Measurements from ENCODE around the gene NAT10. TPM values are rescaled to one million over a fixed set of nuclear protein-coding genes. Genes with fewer than 3 reads are reported as not detected.

NAT10 gene
- total RNA-seq, 1 experiment from 2014 or later = 75.5 TPM

DNA sequence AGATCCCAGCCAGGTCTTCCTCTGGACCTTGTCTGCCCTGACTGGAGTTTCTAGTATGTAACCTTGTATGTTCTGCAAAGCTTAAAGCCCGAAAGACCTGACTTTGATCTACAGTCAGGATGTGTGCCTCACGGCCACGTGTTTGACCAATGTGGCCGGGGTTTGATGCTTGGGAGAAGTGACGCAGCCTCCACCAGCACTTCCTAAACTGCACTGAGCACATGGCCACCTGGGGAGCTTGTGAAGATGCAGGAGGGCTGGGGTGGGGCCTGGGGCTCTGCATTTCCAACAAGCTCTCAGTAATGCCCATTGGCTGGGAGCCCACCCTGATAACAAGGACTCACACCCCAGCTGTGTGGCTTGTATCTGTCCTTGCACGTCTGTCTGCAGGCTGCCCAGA, 53.2 kb downstream of the NAT10 start:
- CTCF ChIA-PET = interaction anchor here (1.0 to 2.1 kb wide), 3 partner anchors 9 to 334 kb away, joined by 3 to 5 read pairs (median 3); no protein-coding TSS in a partner anchor
- Mint-ChIP-seq H3K9me3 (no peaks in the 10 kb centered on the region), H3K4me1 (no peaks in the 10 kb centered on the region), H3K27ac (no peak overlapping the region), H3K4me3 (no peak overlapping the region), H3K27me3 (ENCODE audit: low read depth) (no peaks in the 10 kb centered on the region), H3K36me3 (peaks cover under 1% of the 10 kb centered on the region; the same call in 1 of the 2 replicates)
- TF ChIP-seq, protein P1, sequence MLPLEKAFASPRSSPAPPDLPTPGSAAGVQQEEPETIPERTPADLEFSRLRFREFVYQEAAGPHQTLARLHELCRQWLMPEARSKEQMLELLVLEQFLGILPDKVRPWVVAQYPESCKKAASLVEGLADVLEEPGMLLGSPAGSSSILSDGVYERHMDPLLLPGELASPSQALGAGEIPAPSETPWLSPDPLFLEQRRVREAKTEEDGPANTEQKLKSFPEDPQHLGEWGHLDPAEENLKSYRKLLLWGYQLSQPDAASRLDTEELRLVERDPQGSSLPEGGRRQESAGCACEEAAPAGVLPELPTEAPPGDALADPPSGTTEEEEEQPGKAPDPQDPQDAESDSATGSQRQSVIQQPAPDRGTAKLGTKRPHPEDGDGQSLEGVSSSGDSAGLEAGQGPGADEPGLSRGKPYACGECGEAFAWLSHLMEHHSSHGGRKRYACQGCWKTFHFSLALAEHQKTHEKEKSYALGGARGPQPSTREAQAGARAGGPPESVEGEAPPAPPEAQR (CRISPR knock-in tag; IDR thresholded peaks at IDR 0.05) = no peak
- TF ChIP-seq, protein P2, sequence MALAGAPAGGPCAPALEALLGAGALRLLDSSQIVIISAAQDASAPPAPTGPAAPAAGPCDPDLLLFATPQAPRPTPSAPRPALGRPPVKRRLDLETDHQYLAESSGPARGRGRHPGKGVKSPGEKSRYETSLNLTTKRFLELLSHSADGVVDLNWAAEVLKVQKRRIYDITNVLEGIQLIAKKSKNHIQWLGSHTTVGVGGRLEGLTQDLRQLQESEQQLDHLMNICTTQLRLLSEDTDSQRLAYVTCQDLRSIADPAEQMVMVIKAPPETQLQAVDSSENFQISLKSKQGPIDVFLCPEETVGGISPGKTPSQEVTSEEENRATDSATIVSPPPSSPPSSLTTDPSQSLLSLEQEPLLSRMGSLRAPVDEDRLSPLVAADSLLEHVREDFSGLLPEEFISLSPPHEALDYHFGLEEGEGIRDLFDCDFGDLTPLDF (CRISPR knock-in tag; IDR thresholded peaks at IDR 0.05) = no peak
- TF ChIP-seq JUN (CRISPR knock-in tag; IDR thresholded peaks at IDR 0.05) = no peak
- TF ChIP-seq RELA (CRISPR knock-in tag; IDR thresholded peaks at IDR 0.05; ENCODE audit: borderline replicate concordance) = no peak
- no peak for TF ChIP-seq SMAD3 (CRISPR knock-in tag; IDR thresholded peaks at IDR 0.05; ENCODE audit: borderline replicate concordance)
- no peak for TF ChIP-seq KAT7 (CRISPR knock-in tag; IDR thresholded peaks at IDR 0.05; ENCODE audit: borderline replicate concordance)
- TF ChIP-seq NR1H2 (CRISPR knock-in tag; IDR thresholded peaks at IDR 0.05) = no peak
- TF ChIP-seq, protein P3, sequence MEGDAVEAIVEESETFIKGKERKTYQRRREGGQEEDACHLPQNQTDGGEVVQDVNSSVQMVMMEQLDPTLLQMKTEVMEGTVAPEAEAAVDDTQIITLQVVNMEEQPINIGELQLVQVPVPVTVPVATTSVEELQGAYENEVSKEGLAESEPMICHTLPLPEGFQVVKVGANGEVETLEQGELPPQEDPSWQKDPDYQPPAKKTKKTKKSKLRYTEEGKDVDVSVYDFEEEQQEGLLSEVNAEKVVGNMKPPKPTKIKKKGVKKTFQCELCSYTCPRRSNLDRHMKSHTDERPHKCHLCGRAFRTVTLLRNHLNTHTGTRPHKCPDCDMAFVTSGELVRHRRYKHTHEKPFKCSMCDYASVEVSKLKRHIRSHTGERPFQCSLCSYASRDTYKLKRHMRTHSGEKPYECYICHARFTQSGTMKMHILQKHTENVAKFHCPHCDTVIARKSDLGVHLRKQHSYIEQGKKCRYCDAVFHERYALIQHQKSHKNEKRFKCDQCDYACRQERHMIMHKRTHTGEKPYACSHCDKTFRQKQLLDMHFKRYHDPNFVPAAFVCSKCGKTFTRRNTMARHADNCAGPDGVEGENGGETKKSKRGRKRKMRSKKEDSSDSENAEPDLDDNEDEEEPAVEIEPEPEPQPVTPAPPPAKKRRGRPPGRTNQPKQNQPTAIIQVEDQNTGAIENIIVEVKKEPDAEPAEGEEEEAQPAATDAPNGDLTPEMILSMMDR (IDR thresholded peaks at IDR 0.05) = no peak
- TF ChIP-seq EMX1 (CRISPR knock-in tag; IDR thresholded peaks at IDR 0.05) = no peak
- TF ChIP-seq ZNF423 (CRISPR knock-in tag; IDR thresholded peaks at IDR 0.05) = no peak
- TF ChIP-seq, protein P4, sequence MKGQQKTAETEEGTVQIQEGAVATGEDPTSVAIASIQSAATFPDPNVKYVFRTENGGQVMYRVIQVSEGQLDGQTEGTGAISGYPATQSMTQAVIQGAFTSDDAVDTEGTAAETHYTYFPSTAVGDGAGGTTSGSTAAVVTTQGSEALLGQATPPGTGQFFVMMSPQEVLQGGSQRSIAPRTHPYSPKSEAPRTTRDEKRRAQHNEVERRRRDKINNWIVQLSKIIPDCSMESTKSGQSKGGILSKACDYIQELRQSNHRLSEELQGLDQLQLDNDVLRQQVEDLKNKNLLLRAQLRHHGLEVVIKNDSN (CRISPR knock-in tag; IDR thresholded peaks at IDR 0.05) = no peak
- TF ChIP-seq ZNF232 (CRISPR knock-in tag; IDR thresholded peaks at IDR 0.05) = no peak
- TF ChIP-seq GABPB1 (CRISPR knock-in tag; IDR thresholded peaks at IDR 0.05) = no peak
- no peak for TF ChIP-seq GTF2I (CRISPR knock-in tag; conservative IDR thresholded peaks at IDR 0.05)
- no peak for DNase-seq (ENCODE audit: low spot score)
- ATAC-seq = no peak
- POLR2A ChIA-PET = no interaction called here

DNA sequence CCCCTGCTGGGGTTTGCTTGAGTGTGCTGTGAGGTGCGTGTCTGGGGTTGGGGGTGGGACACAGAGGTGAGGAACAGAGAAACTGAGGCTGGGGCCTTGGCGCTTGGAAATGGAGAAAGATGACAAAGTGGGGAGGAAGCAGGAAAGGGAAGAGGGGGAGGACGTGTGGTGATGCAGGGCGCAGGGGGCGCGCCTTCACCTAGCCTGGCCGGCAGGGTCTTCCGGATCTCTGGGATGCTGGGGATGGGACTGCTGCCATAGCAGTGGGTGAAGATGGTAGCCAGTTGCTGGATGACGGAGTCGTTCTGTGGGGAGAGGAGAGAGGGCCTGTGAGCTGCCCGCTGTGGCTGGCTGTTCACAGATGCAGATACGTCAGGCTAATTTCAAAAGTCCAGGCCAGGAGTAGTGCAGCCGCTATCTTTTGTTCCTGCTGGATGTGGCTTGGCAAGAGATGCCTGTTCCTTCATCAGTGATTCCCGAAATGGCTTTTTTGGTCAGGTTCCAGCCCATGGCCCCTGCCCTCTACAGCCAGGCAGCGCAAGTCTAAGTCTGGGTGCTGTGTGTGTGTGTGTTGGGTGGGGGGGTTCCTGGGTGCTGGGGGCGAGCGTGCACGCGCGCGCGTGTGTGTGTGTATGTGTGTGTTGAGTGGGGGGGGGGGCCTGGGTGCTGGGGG, 54.8 kb downstream of the NAT10 start:
- Mint-ChIP-seq H3K4me3 (no peak overlapping the region), H3K27me3 (ENCODE audit: low read depth) (no peaks in the 10 kb centered on the region), H3K4me1 (no peaks in the 10 kb centered on the region), H3K36me3 (no peaks in the 10 kb centered on the region), H3K27ac (no peak overlapping the region), H3K9me3 (no peaks in the 10 kb centered on the region)
- no peak for ATAC-seq
- CTCF ChIA-PET = interaction anchor here (1.0 to 2.1 kb wide), 3 partner anchors 14 to 332 kb away, joined by 4 to 8 read pairs (median 5); no protein-coding TSS in a partner anchor
- POLR2A ChIA-PET = no interaction called here
- DNase-seq (ENCODE audit: low spot score) = no peak
- TF ChIP-seq SOX15 (CRISPR knock-in tag; IDR thresholded peaks at IDR 0.05) = no peak

DNA sequence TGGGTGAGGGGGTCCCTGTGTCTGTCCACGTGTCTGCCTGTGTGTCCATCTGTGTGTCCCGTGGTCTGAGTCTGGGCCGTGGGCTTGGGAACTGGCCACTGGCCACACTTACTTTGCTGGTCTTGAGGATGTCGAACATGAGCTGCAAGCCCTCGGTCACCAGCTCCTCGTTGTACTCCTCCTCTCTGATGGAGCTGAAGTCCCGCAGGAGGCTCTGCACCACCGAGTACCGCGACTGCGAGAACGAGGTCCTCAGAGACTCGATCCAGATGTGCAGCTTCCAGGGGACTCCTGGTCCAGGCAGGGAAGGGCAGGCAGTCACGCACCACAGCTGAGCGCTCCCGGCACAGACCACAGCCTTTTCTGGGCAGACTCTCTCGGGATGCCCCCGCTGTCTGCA, 55.4 kb downstream of the NAT10 start:
- ChIA-PET CTCF (interaction anchor here (0.8 to 2.1 kb wide), 6 partner anchors 11 to 353 kb away, joined by 3 to 8 read pairs (median 4); partner anchors contain the start of gene ELF5), POLR2A (no interaction called here)
- ATAC-seq (no peak), DNase-seq (ENCODE audit: low spot score) (no peak)
- Mint-ChIP-seq H3K27me3 (ENCODE audit: low read depth) (no peaks in the 10 kb centered on the region), H3K36me3 (no peaks in the 10 kb centered on the region), H3K27ac (no peak overlapping the region), H3K9me3 (no peaks in the 10 kb centered on the region), H3K4me1 (no peaks in the 10 kb centered on the region), H3K4me3 (no peak overlapping the region)
- TF ChIP-seq, protein P1 (CRISPR knock-in tag; IDR thresholded peaks at IDR 0.05) = no peak
- TF ChIP-seq, protein P5, sequence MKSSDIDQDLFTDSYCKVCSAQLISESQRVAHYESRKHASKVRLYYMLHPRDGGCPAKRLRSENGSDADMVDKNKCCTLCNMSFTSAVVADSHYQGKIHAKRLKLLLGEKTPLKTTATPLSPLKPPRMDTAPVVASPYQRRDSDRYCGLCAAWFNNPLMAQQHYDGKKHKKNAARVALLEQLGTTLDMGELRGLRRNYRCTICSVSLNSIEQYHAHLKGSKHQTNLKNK (CRISPR knock-in tag; IDR thresholded peaks at IDR 0.05) = no peak
- TF ChIP-seq SOX15 (CRISPR knock-in tag; IDR thresholded peaks at IDR 0.05) = no peak
- TF ChIP-seq ZNF263 (CRISPR knock-in tag; IDR thresholded peaks at IDR 0.05; ENCODE audit: low read depth) = no peak
- TF ChIP-seq GTF2I (CRISPR knock-in tag; conservative IDR thresholded peaks at IDR 0.05) = no peak
- TF ChIP-seq, protein P6, sequence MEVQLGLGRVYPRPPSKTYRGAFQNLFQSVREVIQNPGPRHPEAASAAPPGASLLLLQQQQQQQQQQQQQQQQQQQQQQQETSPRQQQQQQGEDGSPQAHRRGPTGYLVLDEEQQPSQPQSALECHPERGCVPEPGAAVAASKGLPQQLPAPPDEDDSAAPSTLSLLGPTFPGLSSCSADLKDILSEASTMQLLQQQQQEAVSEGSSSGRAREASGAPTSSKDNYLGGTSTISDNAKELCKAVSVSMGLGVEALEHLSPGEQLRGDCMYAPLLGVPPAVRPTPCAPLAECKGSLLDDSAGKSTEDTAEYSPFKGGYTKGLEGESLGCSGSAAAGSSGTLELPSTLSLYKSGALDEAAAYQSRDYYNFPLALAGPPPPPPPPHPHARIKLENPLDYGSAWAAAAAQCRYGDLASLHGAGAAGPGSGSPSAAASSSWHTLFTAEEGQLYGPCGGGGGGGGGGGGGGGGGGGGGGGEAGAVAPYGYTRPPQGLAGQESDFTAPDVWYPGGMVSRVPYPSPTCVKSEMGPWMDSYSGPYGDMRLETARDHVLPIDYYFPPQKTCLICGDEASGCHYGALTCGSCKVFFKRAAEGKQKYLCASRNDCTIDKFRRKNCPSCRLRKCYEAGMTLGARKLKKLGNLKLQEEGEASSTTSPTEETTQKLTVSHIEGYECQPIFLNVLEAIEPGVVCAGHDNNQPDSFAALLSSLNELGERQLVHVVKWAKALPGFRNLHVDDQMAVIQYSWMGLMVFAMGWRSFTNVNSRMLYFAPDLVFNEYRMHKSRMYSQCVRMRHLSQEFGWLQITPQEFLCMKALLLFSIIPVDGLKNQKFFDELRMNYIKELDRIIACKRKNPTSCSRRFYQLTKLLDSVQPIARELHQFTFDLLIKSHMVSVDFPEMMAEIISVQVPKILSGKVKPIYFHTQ (CRISPR knock-in tag; IDR thresholded peaks at IDR 0.05) = no peak
- TF ChIP-seq, protein P7, sequence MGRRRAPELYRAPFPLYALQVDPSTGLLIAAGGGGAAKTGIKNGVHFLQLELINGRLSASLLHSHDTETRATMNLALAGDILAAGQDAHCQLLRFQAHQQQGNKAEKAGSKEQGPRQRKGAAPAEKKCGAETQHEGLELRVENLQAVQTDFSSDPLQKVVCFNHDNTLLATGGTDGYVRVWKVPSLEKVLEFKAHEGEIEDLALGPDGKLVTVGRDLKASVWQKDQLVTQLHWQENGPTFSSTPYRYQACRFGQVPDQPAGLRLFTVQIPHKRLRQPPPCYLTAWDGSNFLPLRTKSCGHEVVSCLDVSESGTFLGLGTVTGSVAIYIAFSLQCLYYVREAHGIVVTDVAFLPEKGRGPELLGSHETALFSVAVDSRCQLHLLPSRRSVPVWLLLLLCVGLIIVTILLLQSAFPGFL (CRISPR knock-in tag; IDR thresholded peaks at IDR 0.05; ENCODE audit: borderline replicate concordance) = no peak
- no peak for TF ChIP-seq ZBTB21 (CRISPR knock-in tag; IDR thresholded peaks at IDR 0.05; ENCODE audit: borderline replicate concordance)

Measured in WTC11 (cell line).